H9 (cell line): ENCODE data around the gene ALG14. TPM values are rescaled to one million over a fixed set of nuclear protein-coding genes. Genes with fewer than 3 reads are reported as not detected.

Experiments used
- DNase-seq: peaks from one replicate; pipeline ENCODE4 v3.0.0-alpha.2; 2017
- H2AFZ ChIP-seq: one replicate; pipeline ENCODE4 v1.6.1; 2013; ENCODE audit warnings: mild to moderate bottlenecking, low read length, control low read depth, moderate library complexity
- H2AK5ac ChIP-seq: 2 replicates; pipeline ENCODE4 v1.6.1; 2013; ENCODE audit warnings: low read length, control low read depth, mixed read lengths; ENCODE audit not compliant: insufficient read length
- H2BK120ac ChIP-seq: one replicate; pipeline ENCODE4 v1.6.1; 2013; ENCODE audit warnings: low read depth, mild to moderate bottlenecking, low read length, control low read depth, inconsistent platforms; ENCODE audit not compliant: poor library complexity, severe bottlenecking
- H2BK12ac ChIP-seq: 2 replicates; pipeline ENCODE4 v1.6.1; 2013; ENCODE audit warnings: low read length, control low read depth, mixed read lengths, low read depth; ENCODE audit not compliant: insufficient read length
- H2BK15ac ChIP-seq: 2 replicates; pipeline ENCODE4 v1.6.1; 2013; ENCODE audit warnings: low read depth, low read length, control low read depth
- H2BK20ac ChIP-seq: one replicate; pipeline ENCODE4 v1.6.1; 2013; ENCODE audit warnings: low read depth, mild to moderate bottlenecking, low read length, control low read depth, inconsistent platforms; ENCODE audit not compliant: poor library complexity, severe bottlenecking
- H2BK5ac ChIP-seq: 2 replicates; pipeline ENCODE4 v1.6.1; 2013; ENCODE audit warnings: low read length, control low read depth, mixed read lengths; ENCODE audit not compliant: insufficient read length
- H3K14ac ChIP-seq: 2 replicates; pipeline ENCODE4 v1.6.1; 2013; ENCODE audit warnings: low read length, control low read depth; ENCODE audit not compliant: insufficient read depth
- H3K18ac ChIP-seq: 2 replicates; pipeline ENCODE4 v1.6.1; 2013; ENCODE audit warnings: low read depth, mild to moderate bottlenecking, mixed read lengths, low read length, control low read depth; ENCODE audit not compliant: insufficient read length
- H3K23ac ChIP-seq: 2 replicates; pipeline ENCODE4 v1.6.1; 2013; ENCODE audit warnings: low read length, control low read depth, mixed read lengths, low read depth; ENCODE audit not compliant: insufficient read length
- H3K23me2 ChIP-seq: 2 replicates; pipeline ENCODE4 v1.6.1; 2013; ENCODE audit warnings: low read depth, mild to moderate bottlenecking, mixed read lengths, low read length, control low read depth; ENCODE audit not compliant: insufficient read length, poor library complexity, severe bottlenecking
- H3K27ac ChIP-seq: 2 replicates; pipeline ENCODE4 v1.5.1; 2013; ENCODE audit warnings: low read length, control low read depth, mixed read lengths, low read depth; ENCODE audit not compliant: insufficient read length
- H3K27me3 ChIP-seq: 2 replicates; pipeline ENCODE4 v1.6.1; 2013; ENCODE audit warnings: low read length, control low read depth, inconsistent platforms; ENCODE audit not compliant: insufficient read depth
- H3K4ac ChIP-seq: 2 replicates; pipeline ENCODE4 v1.6.1; 2013; ENCODE audit warnings: low read depth, mild to moderate bottlenecking, control low read depth, inconsistent platforms, low read length, moderate library complexity
- H3K4me1 ChIP-seq: 2 replicates; pipeline ENCODE4 v1.6.1; 2013; ENCODE audit warnings: low read length, control low read depth, inconsistent platforms; ENCODE audit not compliant: insufficient read depth
- H3K4me2 ChIP-seq: 2 replicates; pipeline ENCODE4 v1.6.1; 2013; ENCODE audit warnings: low read length, control low read depth, mixed read lengths; ENCODE audit not compliant: insufficient read length, insufficient read depth
- H3K56ac ChIP-seq: 2 replicates; pipeline ENCODE4 v1.6.1; 2013; ENCODE audit warnings: low read depth, mild to moderate bottlenecking, mixed read lengths, low read length, control low read depth; ENCODE audit not compliant: insufficient read length
- H3K79me1 ChIP-seq: 2 replicates; pipeline ENCODE4 v1.6.1; 2013; ENCODE audit warnings: low read depth, mild to moderate bottlenecking, moderate library complexity, low read length, control low read depth, inconsistent platforms; ENCODE audit not compliant: insufficient read depth, poor library complexity, severe bottlenecking
- H3K79me2 ChIP-seq: 2 replicates; pipeline ENCODE4 v1.6.1; 2013; ENCODE audit warnings: low read length, control low read depth, inconsistent platforms; ENCODE audit not compliant: insufficient read depth
- H3K9ac ChIP-seq: 2 replicates; pipeline ENCODE4 v1.6.1; 2013; ENCODE audit warnings: low read length, control low read depth, mixed read lengths; ENCODE audit not compliant: insufficient read length; ENCODE audit errors: extremely low read depth
- H3K9me3 ChIP-seq: one replicate; pipeline ENCODE4 v1.6.1; 2013; ENCODE audit warnings: low read depth, low read length, inconsistent platforms; ENCODE audit not compliant: control insufficient read depth
- H3T11ph ChIP-seq: one replicate; pipeline ENCODE4 v1.6.1; 2013; ENCODE audit warnings: mild to moderate bottlenecking, low read length, control low read depth, inconsistent platforms
- H4K20me1 ChIP-seq: one replicate; pipeline ENCODE4 v1.6.1; 2013; ENCODE audit not compliant: control insufficient read depth, insufficient read length, insufficient read depth
- H4K5ac ChIP-seq: 2 replicates; pipeline ENCODE4 v1.6.1; 2013; ENCODE audit warnings: low read depth, mild to moderate bottlenecking, mixed read lengths, low read length, control low read depth; ENCODE audit not compliant: insufficient read length
- H4K8ac ChIP-seq: replicated peaks from 2 replicates; pipeline ENCODE4 v1.6.1; 2013; ENCODE audit warnings: low read length, control low read depth, mixed read lengths, low read depth; ENCODE audit not compliant: insufficient read length
- H4K91ac ChIP-seq: 2 replicates; pipeline ENCODE4 v1.6.1; 2013; ENCODE audit warnings: low read depth, mild to moderate bottlenecking, moderate library complexity, mixed read lengths, low read length, control low read depth; ENCODE audit not compliant: insufficient read length
- H3K27ac Mint-ChIP-seq, 3 experiments: 2 replicates in 2 of 3; 3 replicates in 1 of 3; pipeline ENCODE4 v1.8.0; 2020 to 2021; ENCODE audit warnings: mixed read lengths in 3 of 3, mild to moderate bottlenecking in 1 of 3, moderate library complexity in 1 of 3
- H3K27me3 Mint-ChIP-seq: 2 replicates; pipeline ENCODE4 v1.8.0; 2021; ENCODE audit warnings: low read depth, mild to moderate bottlenecking, moderate library complexity, mixed read lengths
- H3K36me3 Mint-ChIP-seq, 3 experiments: 2 replicates in 2 of 3; 3 replicates in 1 of 3; pipeline ENCODE4 v1.8.0; 2020 to 2021; ENCODE audit warnings: low read depth in 3 of 3, mixed read lengths in 3 of 3; ENCODE audit not compliant: insufficient read depth in 1 of 3
- H3K4me1 Mint-ChIP-seq, 2 experiments: 2 replicates each; pipeline ENCODE4 v1.8.0; 2020; ENCODE audit warnings: mixed read lengths in 2 of 2
- H3K4me3 Mint-ChIP-seq, 2 experiments: 2 replicates in 1 of 2; 3 replicates in 1 of 2; pipeline ENCODE4 v1.8.0; 2020 to 2021; ENCODE audit warnings: mild to moderate bottlenecking in 2 of 2, mixed read lengths in 2 of 2, moderate library complexity in 1 of 2
- H3K9me3 Mint-ChIP-seq, 2 experiments: 2 replicates in 1 of 2; 3 replicates in 1 of 2; pipeline ENCODE4 v1.8.0; 2020; ENCODE audit warnings: mild to moderate bottlenecking in 2 of 2, mixed read lengths in 2 of 2, moderate library complexity in 1 of 2
- WGBS: extraction: QIAGEN DNeasy Blood & Tissue Kit; methylation state at CpG from one replicate; pipeline ENCODE4 v1.1.7; 2013; ENCODE audit warnings: missing lambda C conversion rate, low lambda C conversion rate, mixed read lengths; ENCODE audit not compliant: insufficient read length; ENCODE audit errors: extremely low coverage; 5-methylcytosine and 5-hydroxymethylcytosine counted together
- total RNA-seq: library from RNA; stranded (reverse); gene quantifications from 2 replicates; pipeline ENCODE4 v1.2.1, GENCODE V29; 2021
- TF ChIP-seq, protein P1 (sequence below): fragments of 200-600 bp; sonication (generic); conservative IDR thresholded peaks from 3 replicates; pipeline ENCODE4 v1.8.0; 2021; ENCODE audit warnings: antibody characterized with exemption, mild to moderate bottlenecking

ALG14 gene
- total RNA-seq, 1 experiment from 2014 or later: 2.5 TPM

- no peak overlapping the region for H3K9ac ChIP-seq
Measured at GRCh38 chr1:95027046-95027445, 45.7 kb downstream of the ALG14 start.

More at GRCh38 chr1:95027046-95027445, 45.7 kb downstream of the ALG14 start:
- H3K27me3 ChIP-seq: no peaks in the 10 kb centered on the region
- Mint-ChIP-seq H3K36me3 (peaks cover 3 to 5% (median 5%) of the 10 kb centered on the region in 3 experiments; a peak in 4 of 7 replicates), H3K9me3 (peaks cover 5 to 11% of the 10 kb centered on the region in 2 experiments), H3K4me1 (0 out of 4 replicates have a peak, but pooled peaks cover 0 to 3% of the 10 kb centered on the region in 2 experiments), H3K4me3 (no peak overlapping the region), H3K27ac (no peak overlapping the region; a peak in 1 of 7 replicates), H3K27me3 (no peaks in the 10 kb centered on the region; the same call in 1 of the 2 replicates)
- H2BK5ac ChIP-seq: no peak overlapping the region
- no CpG with 5 or more reads among the region's 4 CpGs for WGBS
- no peaks in the 10 kb centered on the region for H3K4me1 ChIP-seq
- H3K23ac ChIP-seq: no peak overlapping the region
- H3K27ac ChIP-seq: no peak overlapping the region
- H3K56ac ChIP-seq: no peak overlapping the region
- H3K23me2 ChIP-seq: no peaks in the 10 kb centered on the region
- H4K5ac ChIP-seq: no peak overlapping the region
- H3K18ac ChIP-seq: no peak overlapping the region
- H2BK120ac ChIP-seq: no peak overlapping the region
- H4K20me1 ChIP-seq: no peaks in the 10 kb centered on the region
- no peak overlapping the region for H3K4me2 ChIP-seq
- no peak for DNase-seq
- no peak overlapping the region for H3T11ph ChIP-seq
- H2AK5ac ChIP-seq: no peak overlapping the region
- H3K9me3 ChIP-seq: no peaks in the 10 kb centered on the region
- no peaks in the 10 kb centered on the region for H3K79me2 ChIP-seq
- no peak overlapping the region for H2BK20ac ChIP-seq
- no peak overlapping the region for H2BK15ac ChIP-seq
- H3K79me1 ChIP-seq: no peaks in the 10 kb centered on the region
- no peak overlapping the region for H4K91ac ChIP-seq
- H3K4ac ChIP-seq: no peak overlapping the region
- no peak overlapping the region for H4K8ac ChIP-seq
- TF ChIP-seq, protein P1, sequence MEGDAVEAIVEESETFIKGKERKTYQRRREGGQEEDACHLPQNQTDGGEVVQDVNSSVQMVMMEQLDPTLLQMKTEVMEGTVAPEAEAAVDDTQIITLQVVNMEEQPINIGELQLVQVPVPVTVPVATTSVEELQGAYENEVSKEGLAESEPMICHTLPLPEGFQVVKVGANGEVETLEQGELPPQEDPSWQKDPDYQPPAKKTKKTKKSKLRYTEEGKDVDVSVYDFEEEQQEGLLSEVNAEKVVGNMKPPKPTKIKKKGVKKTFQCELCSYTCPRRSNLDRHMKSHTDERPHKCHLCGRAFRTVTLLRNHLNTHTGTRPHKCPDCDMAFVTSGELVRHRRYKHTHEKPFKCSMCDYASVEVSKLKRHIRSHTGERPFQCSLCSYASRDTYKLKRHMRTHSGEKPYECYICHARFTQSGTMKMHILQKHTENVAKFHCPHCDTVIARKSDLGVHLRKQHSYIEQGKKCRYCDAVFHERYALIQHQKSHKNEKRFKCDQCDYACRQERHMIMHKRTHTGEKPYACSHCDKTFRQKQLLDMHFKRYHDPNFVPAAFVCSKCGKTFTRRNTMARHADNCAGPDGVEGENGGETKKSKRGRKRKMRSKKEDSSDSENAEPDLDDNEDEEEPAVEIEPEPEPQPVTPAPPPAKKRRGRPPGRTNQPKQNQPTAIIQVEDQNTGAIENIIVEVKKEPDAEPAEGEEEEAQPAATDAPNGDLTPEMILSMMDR: no peak
- H3K14ac ChIP-seq: no peak overlapping the region
- H2AFZ ChIP-seq: no peak overlapping the region
- no peak overlapping the region for H2BK12ac ChIP-seq
